ENCODE measurements around the gene PLXNA1.

PLXNA1 gene

DNA sequence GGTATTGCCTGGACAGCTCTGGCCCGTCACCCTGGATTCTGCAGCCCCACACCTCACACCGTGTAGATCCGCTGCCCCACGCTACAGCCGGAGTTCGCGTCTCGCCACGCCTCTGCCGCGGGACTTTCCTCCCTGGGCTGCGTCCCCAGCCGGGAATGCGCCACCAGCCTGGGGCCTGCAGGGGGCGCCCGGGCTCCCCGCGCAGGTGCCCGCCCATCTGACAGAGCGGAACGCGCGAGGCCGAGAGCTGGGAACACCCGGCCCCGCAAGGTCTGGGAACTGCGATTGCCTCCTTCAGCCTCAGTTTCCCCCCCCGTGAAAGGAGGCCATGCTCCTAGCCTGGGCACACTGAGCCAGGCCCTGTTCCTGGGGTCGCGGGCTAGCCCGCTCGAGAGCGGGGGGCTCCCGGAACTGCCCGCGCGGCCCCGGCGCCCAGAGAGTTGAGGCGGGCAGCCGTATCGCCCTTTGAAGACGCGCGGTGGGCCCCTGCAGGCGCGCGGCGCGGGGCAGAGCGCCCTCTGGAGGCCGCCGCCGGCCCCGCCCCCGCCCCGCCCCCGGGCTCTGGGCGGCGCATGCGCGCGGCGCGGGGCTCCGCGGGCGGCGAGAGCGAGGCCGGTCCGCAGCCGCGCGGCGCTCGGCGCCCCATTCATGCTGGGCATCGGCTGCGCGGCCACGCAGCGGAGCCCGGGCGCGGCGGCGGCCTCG, at the start of gene PLXNA1:
PLXNA1 (plus strand) TSS at position 645 of the 705 bp plus-strand sequence. CDS start 5,479 bp downstream, outside the sequence.
- peak; percentile 45 for DNase-seq

DNA sequence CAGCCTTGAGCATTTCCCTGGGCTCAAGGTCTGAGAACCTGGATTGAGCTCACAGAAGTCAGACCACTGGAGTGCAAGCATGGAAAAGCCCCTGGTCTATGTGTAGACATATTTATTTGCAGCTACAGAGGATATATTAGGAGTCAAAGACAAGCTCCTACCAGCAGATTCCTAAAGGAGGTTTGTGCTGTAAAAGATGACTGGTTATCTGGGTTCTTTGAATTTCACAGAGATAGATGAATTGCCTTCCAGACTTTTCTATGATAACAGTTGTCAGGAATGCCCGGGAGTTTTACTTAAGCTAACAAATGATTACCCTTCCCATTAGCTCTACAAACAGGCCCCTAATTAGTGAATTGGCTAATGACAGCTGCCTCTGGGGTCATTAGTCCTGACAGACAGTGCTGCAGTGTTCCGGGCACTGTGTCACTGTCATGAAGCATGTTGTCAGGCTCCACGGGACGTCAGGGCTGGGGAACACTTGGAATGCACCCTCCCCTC, 48.8 kb upstream of the PLXNA1 start:
- peak; percentile 88 for DNase-seq

GRCh38 chr3:126934991-126935390, 47.9 kb upstream of the PLXNA1 start:
- DNase-seq = no peak

DNA sequence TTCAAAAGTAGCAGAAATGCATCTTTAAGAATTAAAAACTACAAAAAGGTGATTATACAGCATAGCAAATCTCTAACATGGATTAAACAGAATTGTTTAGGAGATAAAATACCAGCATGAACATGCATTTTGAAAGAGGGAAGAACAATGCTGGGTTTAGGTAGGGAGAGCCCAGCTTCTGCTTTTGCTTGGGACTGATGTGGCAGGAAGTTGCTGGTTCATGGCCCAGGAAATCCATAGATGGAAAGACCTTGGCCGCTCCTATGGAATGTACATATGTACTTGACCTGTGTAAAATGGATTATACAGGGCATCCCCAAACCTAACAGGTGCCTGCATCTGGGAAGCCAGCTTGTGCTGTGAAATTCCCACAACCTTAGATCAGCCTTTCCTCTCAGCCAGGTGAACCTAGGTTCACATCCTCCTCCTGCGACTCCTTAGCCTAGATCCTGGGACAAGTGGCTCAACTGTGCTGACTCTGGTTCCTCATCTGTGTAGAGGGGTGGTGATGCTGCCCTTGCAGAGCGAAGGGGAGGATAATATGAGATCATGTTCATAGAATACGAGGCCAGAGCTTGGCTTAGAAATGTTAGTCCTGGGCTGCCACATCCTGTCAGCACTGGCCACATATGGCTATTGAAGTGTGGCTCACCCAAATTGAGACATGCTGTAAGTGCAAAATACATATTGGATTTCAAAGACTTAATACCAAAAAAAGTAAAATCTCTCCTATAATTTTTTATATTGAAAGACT, 47.0 kb upstream of the PLXNA1 start:
- no peak for DNase-seq

GRCh38 chr3:126936853-126937425, 46.0 kb upstream of the PLXNA1 start:
- no peak for DNase-seq

- no peak for DNase-seq
Measured at GRCh38 chr3:126937533-126937932, 45.4 kb upstream of the PLXNA1 start.

GRCh38 chr3:126937973-126938372, 44.9 kb upstream of the PLXNA1 start:
- DNase-seq = no peak

GRCh38 chr3:126938520-126939337, 44.2 kb upstream of the PLXNA1 start:
- no peak for DNase-seq

DNA sequence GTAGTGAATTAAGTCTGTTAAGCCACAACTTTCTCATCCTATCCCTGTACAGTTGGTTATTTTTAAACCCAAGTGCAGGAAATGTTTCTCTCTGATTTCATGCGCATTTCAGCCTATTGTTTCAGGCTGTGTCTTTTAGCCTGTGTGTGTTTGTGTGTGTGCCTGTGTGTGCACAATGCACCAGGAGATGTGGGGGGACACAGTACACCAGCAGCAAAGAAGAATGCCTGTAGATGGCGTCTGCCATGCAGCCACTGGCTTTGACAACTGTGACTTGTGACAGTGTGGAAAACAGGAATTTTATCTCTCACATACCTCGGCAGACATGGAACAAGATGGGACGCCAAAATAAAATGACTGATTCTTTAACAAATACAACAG, 43.6 kb upstream of the PLXNA1 start:
- no peak for DNase-seq

GRCh38 chr3:126939733-126940132, 43.2 kb upstream of the PLXNA1 start:
- no peak for DNase-seq

DNA sequence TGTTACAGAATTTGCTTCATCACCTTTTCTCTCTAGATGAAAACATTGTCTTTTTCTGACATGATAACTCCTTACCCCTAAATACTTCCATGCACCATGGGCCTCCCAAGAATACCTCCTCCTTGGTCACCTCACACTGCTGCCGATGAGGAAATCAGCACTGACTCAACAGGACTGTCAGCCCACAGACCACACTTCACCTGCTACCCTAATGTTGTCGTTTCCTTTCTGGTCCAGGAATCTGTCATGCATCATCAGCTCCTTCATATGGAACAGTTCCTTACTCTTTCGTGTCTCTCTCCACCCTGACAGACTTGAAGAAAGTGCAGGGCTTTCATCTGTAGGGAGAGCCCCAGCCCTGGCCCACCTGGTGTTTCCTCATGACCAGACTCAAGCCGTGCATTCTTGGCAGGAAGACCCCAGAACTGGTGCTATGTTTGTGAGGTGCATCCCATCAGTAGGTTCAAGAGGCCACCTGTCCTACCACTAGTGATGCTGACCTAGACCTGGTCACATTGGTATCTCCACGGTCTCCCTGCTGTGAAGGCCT, 41.1 kb upstream of the PLXNA1 start:
- DNase-seq = peak; percentile 26

GRCh38 chr3:126944089-126944965, 38.6 kb upstream of the PLXNA1 start:
- DNase-seq = no peak

DNA sequence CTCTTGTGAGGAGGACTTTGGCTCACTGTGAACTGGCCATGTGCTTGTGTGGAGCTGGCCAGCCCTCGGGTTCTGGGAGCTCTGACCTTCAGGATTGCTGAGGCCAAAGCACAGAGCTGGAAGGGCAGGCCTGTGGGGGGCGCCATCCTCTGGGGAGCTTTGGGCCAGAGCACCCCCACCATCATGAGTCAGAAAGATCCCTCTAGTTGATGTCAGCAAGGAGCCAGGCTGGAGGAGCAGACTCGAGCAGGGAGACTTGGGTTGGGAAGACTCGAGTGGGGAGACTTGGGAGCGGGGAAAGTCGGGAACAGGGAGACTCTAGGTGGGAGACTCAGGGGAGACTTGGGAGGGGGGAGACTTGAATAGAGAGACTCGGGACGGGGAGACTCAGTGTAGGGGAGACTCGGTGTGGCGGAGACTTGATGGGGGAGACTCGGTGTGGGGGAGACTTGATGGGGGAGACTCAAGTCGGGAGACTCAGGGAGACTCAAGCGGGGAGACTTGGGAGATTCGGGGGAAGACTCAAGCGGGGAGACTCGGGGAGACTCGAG, 37.7 kb upstream of the PLXNA1 start:
- no peak for DNase-seq

DNA sequence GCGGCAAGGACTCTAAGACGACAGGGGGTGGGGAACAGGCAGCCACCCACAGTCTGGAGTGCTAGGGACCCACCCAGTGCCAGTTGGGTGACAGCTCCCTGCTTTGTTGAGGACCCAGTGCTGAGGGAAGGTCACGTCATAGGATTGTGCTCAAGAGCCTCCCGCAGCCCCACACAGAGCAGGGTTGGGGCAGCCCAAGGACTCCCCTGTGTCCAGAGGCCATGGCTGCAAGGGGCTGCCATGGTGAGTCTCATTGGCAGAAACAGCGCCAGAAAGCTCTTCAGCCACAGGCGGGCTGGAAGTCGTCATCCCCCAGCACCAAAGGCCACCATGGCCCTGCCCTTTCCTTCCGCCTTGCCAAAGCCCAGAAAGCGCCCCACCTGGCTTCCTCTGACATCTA, 37.0 kb upstream of the PLXNA1 start:
- DNase-seq = no peak

GRCh38 chr3:126946405-126946804, 36.5 kb upstream of the PLXNA1 start:
- no peak for DNase-seq

- DNase-seq = no peak
Measured at GRCh38 chr3:126947429-126947828, 35.5 kb upstream of the PLXNA1 start.

GRCh38 chr3:126948980-126949535, 33.9 kb upstream of the PLXNA1 start:
- no peak for DNase-seq

GRCh38 chr3:126951561-126951960, 31.4 kb upstream of the PLXNA1 start:
- DNase-seq = no peak

DNA sequence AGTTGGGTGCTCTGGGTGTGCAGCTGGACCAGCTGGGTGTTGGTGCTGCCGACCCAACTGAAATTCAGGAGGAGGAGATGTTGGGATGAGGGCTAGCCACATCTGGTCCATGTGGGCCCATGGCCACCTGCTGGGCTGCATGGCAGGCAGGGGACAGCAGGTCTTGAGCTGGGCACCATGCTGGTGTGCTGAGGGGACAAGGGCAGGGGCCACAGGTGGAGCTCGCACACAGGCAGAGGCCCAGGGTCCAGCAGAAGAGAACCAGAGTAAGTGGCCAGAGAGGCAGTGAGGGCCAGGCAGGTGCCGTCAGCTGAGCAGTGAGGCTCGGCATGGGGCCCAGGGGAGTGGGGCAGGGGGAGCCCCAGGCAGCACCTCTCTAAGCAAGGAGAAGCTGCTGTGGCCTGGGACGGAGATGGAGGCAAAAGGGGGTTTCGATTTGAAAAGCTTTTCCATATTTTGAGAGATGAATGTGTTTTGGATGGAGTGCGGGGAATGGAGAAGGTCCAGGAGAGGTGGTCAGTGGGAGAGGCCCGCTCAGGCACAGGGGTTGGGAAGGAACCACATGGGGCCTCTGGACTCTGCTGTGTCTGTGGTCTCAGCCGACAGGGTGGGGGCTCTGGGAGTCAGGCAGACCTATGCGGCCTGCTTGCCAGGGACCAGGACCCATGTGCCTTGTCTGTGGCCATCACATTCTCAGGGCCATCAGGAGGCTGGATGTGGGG, 30.5 kb upstream of the PLXNA1 start:
- no peak for DNase-seq

- no peak for DNase-seq
Measured at GRCh38 chr3:126952983-126953660, 29.8 kb upstream of the PLXNA1 start.

All from kidney glomerular epithelial cell (primary cell).